ENCODE results near the gene SMYD3. TPM values are rescaled to one million over a fixed set of nuclear protein-coding genes. Genes with fewer than 3 reads are reported as not detected.
A peak's percentile ranks its signal among the peaks of the same experiment; 100 is the strongest.

SMYD3 gene
- total and polyA plus RNA-seq, 9 of the 15 experiments (the other 6 are each of a cell fraction or from before 2014, with no cell fraction given), result 128 to 440 (median 197) TPM

DNA sequence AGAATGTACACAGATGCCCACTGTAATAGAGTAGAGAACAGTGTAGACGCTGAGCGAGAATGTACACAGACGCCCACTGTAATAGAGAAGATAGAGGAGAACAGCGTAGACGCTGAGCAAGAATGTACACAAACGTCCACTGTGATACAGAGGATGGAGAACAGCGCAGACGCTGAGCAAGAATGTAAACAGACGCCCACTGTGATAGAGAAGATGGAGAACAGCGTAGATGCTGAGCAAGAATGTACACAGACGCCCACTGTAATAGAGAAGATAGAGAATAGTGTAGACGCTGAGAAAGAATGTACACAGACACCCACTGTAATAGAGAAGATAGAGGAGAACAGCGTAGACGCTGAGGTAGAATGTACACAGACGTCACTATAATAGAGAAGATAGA is 306.9 kb downstream of the SMYD3 start:
- in situ Hi-C loops (cut with MboI), result no loop called here
- intact Hi-C loops (cut with micrococcal nuclease), result loop anchor here (5.0 kb wide), 1 partner anchor 252 kb away; no protein-coding TSS in a partner anchor
- peaks cover 0 to 15% of the 10 kb centered on the region in 2 experiments; a peak in 2 of 5 replicates for H3K4me1 ChIP-seq (replicated peaks in 1 of 2; ENCODE audit: control insufficient read depth in 2 of 2, insufficient read depth in 2 of 2, low read length in 2 of 2)
- no peaks in the 10 kb centered on the region for H4K20me1 ChIP-seq (replicated peaks; ENCODE audit: control insufficient read depth, insufficient read depth, low read length)
- H3K4me3 ChIP-seq, result no peak overlapping the region
- no peak for FAIRE-seq
- no peaks in the 10 kb centered on the region for H3K36me3 ChIP-seq (ENCODE audit: control insufficient read depth, insufficient read depth, low read length)
- no peaks in the 10 kb centered on the region for H3K9me3 ChIP-seq (replicated peaks; ENCODE audit: control insufficient read depth, insufficient read depth, low read depth, low read length)
- peak overlapping the region; percentile 7; the same call in 1 of the 2 replicates for H2AFZ ChIP-seq (ENCODE audit: low read depth, low read length)
- POLR2A ChIA-PET, result no interaction called here
- peak overlapping the region; percentile 10; the same call in 1 of the 2 replicates for H3K4me2 ChIP-seq (ENCODE audit: insufficient read depth, low read length)
- 65% methylated on average over 15 of the region's 15 CpGs for WGBS (ENCODE audit: insufficient coverage, low coverage, missing lambda C conversion rate)
- CTCF ChIA-PET (ENCODE audit: low intra/inter-chr PET ratio), result no interaction called here
- no peak overlapping the region for H3K27ac ChIP-seq (ENCODE audit: extremely low read depth, low read depth, low read length)
- no peak overlapping the region for H3K9ac ChIP-seq (ENCODE audit: insufficient read depth in 1 of 2, low read depth in 2 of 2, low read length in 2 of 2)
- no peaks in the 10 kb centered on the region for H3K9me1 ChIP-seq (ENCODE audit: control insufficient read depth, insufficient read depth, low read length)
- BruUV-seq (replicated peaks), result no TSS peak
- H3K27me3 ChIP-seq (ENCODE audit: control insufficient read depth in 2 of 2, insufficient read depth in 2 of 2, low read length in 2 of 2), result no peaks in the 10 kb centered on the region
- DNase-seq (ENCODE audit: extremely low read depth in 1 of 4, low spot score in 3 of 4), result no peak
- H3K79me2 ChIP-seq (ENCODE audit: control insufficient read depth, insufficient read depth, low read length), result no peaks in the 10 kb centered on the region
- ATAC-seq, result no peak
- no peak for TF ChIP-seq DNMT1 (IDR thresholded peaks at IDR 0.05)
- TF ChIP-seq GATA2 (CRISPR knock-in tag; IDR thresholded peaks at IDR 0.05), result 0 out of 2 replicates have a peak, but pooled peaks have one; percentile 11
- peak; percentile 81 for TF ChIP-seq ZKSCAN8 (CRISPR knock-in tag; IDR thresholded peaks at IDR 0.05)
- TF ChIP-seq ZNF318 (IDR thresholded peaks at IDR 0.05; ENCODE audit: borderline replicate concordance in 1 of 2, low read depth in 1 of 2), result no peak
- TF ChIP-seq ZNF785 (CRISPR knock-in tag; IDR thresholded peaks at IDR 0.05), result no peak
- no peak for TF ChIP-seq TAF15 (IDR thresholded peaks at IDR 0.05; ENCODE audit: low read depth, low read length)
- TF ChIP-seq TARDBP (IDR thresholded peaks at IDR 0.05), result no peak
- TF ChIP-seq KDM1A (IDR thresholded peaks at IDR 0.05), result peak in 1 of 2 experiments; percentile 16; a peak in 1 of 4 replicates
- no peak for TF ChIP-seq TRIM25 (IDR thresholded peaks at IDR 0.05; ENCODE audit: borderline replicate concordance)
- TF ChIP-seq ZSCAN29 (IDR thresholded peaks at IDR 0.05), result peak; percentile 96
- TF ChIP-seq TEAD2 (tag; IDR thresholded peaks at IDR 0.05), result no peak
- TF ChIP-seq, protein P1, sequence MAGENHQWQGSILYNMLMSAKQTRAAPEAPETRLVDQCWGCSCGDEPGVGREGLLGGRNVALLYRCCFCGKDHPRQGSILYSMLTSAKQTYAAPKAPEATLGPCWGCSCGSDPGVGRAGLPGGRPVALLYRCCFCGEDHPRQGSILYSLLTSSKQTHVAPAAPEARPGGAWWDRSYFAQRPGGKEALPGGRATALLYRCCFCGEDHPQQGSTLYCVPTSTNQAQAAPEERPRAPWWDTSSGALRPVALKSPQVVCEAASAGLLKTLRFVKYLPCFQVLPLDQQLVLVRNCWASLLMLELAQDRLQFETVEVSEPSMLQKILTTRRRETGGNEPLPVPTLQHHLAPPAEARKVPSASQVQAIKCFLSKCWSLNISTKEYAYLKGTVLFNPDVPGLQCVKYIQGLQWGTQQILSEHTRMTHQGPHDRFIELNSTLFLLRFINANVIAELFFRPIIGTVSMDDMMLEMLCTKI (IDR thresholded peaks at IDR 0.05; ENCODE audit: partially characterized antibody), result no peak

Data from K562 (cell line).